ENCODE measurements around the gene ADAM12.

ADAM12 gene

DNA sequence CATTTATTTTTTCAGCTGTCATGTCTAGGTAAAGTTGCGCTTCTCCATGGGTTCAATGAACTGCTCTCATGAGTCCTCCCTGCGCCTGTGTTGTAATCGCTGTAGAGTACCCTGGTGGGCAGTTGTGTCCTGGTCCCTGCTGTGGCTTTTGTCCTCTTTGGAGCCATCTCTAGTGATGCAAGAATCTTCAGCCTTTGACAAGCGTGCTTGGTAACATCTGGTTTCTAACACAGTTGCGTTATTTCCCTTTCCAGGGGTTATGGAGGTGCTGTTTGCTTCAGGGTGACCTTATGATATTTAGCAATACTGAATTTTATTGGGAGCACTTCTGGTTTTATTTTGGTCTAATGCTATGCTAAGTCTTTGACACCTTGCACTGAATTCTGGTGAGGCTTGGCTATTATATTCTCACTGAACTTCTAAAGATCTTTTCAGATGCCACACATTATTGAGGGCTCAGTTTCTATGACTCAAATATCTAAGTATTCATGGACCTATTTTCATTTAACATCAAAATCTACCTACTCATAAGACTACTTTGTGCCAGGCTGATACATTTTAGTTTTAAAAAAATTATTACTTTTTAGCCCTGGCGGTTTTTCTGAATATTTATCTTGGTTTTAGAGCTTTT, 403.3 kb downstream of the ADAM12 start:
- no peak for DNase-seq (ENCODE audit: low read depth)
- TF ChIP-seq, protein P1, sequence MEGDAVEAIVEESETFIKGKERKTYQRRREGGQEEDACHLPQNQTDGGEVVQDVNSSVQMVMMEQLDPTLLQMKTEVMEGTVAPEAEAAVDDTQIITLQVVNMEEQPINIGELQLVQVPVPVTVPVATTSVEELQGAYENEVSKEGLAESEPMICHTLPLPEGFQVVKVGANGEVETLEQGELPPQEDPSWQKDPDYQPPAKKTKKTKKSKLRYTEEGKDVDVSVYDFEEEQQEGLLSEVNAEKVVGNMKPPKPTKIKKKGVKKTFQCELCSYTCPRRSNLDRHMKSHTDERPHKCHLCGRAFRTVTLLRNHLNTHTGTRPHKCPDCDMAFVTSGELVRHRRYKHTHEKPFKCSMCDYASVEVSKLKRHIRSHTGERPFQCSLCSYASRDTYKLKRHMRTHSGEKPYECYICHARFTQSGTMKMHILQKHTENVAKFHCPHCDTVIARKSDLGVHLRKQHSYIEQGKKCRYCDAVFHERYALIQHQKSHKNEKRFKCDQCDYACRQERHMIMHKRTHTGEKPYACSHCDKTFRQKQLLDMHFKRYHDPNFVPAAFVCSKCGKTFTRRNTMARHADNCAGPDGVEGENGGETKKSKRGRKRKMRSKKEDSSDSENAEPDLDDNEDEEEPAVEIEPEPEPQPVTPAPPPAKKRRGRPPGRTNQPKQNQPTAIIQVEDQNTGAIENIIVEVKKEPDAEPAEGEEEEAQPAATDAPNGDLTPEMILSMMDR (IDR thresholded peaks at IDR 0.05; ENCODE audit: low read length, missing control alignments) = no peak
- no peak overlapping the region for H3K4me3 ChIP-seq (replicated peaks; ENCODE audit: low read depth, low read length)

GRCh38 chr10:125984346-125984745, 403.9 kb downstream of the ADAM12 start:
- no peak for DNase-seq (ENCODE audit: low read depth)
- no peak overlapping the region for H3K4me3 ChIP-seq (replicated peaks; ENCODE audit: low read depth, low read length)
- TF ChIP-seq, protein P1 (IDR thresholded peaks at IDR 0.05; ENCODE audit: low read length, missing control alignments) = no peak

- no peak for DNase-seq (ENCODE audit: low read depth)
- H3K4me3 ChIP-seq (replicated peaks; ENCODE audit: low read depth, low read length) = no peak overlapping the region
- TF ChIP-seq, protein P1 (IDR thresholded peaks at IDR 0.05; ENCODE audit: low read length, missing control alignments) = no peak
Measured at GRCh38 chr10:125983656-125984055, 404.6 kb downstream of the ADAM12 start.

DNA sequence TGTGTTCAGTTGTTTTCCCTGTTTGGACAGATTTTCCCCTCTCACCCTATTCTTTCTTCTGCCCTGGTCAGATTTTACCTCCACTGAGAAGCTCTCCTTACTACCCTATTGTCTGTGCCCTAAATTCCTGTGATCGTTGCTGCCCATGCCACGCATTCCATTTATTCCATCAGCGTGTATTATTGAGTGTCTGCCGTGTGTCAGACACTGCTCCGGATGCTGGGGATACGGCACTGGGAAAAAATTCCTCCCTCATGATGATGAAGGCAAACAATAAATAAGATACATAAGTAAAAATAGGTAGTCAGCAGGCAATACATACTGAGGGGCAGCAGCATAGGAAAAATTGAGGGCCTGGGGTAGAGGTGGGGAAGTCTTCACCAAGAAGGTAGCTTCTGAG, 405.1 kb downstream of the ADAM12 start:
- no peak for DNase-seq (ENCODE audit: low read depth)
- H3K4me3 ChIP-seq (replicated peaks; ENCODE audit: low read depth, low read length) = no peak overlapping the region
- TF ChIP-seq, protein P1 (IDR thresholded peaks at IDR 0.05; ENCODE audit: low read length, missing control alignments) = no peak

- H3K4me3 ChIP-seq (replicated peaks; ENCODE audit: low read depth, low read length) = no peak overlapping the region
- peak; percentile 81 for DNase-seq (ENCODE audit: low read depth)
- TF ChIP-seq, protein P1 (IDR thresholded peaks at IDR 0.05; ENCODE audit: low read length, missing control alignments) = peak; percentile 51
Measured at GRCh38 chr10:125982260-125982948, 405.9 kb downstream of the ADAM12 start.

DNA sequence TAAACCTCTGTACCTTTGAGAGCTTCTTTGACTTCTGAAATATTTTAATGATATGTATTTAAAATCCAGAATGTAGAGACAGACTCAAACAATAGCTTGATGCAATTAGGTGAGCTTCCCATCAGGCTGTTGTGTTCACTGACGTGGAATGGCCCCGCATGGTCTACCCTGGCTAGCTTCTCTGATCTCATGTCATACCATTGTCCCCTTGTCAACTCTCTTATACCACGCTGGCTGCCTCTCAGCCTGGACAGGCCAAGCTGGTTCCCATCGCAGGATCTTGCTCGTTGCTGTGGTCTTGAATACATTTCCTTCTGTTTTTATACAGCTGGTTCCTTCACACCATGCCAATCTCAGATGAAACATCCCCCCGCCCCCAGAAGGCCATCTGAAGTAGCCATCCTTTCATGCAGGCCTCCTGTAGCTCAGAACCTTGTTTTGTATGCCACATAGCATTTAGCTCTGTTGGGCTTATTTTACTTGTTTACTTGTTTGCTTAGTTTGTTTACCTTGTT, 407.7 kb downstream of the ADAM12 start:
- DNase-seq (ENCODE audit: low read depth) = no peak
- no peak overlapping the region for H3K4me3 ChIP-seq (replicated peaks; ENCODE audit: low read depth, low read length)
- TF ChIP-seq, protein P1 (IDR thresholded peaks at IDR 0.05; ENCODE audit: low read length, missing control alignments) = no peak
